ENCODE measurements around the gene C5.

DNA sequence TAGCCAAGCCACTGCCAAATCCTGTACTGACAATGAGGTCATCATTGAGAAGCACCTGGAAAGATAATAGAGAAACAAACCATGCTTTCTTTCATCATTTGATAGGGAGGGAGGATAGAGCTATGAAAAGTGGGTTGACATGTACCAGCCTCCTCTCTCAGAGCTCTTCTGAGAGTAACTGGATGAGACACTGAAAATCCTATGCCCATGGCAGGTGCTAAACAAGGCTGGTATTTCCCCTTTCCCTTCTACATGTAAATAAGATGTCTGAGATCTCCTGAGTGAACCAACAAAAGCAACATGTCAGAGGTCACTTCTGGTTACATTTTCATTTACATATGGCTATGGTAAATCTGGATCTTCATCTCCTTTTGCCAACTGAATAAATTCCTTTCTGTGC, 78.1 kb downstream of the C5 start:
- no peak for TF ChIP-seq POLR2A (IDR thresholded peaks at IDR 0.05)
- no peak for TF ChIP-seq CTCF (IDR thresholded peaks at IDR 0.05)
- TF ChIP-seq EP300 (IDR thresholded peaks at IDR 0.05): no peak
